RWPE1 (cell line): ENCODE data around the gene TTC39A.
A peak's percentile ranks its signal among the peaks of the same experiment; 100 is the strongest.

ENCODE experiments used
- CTCF ChIA-PET: fragments of 350-600 bp; sonication (Branson Sonifier 250); formaldehyde crosslinking; extraction: SDS; loops from one replicate; lab custom pipeline; 2021; lab: Yijun Ruan, JAX
- POLR2A ChIA-PET: fragments of 400-600 bp; formaldehyde crosslinking; extraction: SDS; loops from one replicate; lab custom pipeline; 2020; ENCODE audit warnings: antibody characterized with exemption; ENCODE audit not compliant: low non-redundant PET; lab: Yijun Ruan, JAX
- DNase-seq: peaks from one replicate; pipeline ENCODE4 v3.0.0; 2012; ENCODE audit warnings: low spot score
- H3K27ac ChIP-seq: fragments of 450-650 bp; 2 replicates; pipeline ENCODE4 v1.5.1; 2017
- TF ChIP-seq, protein P1 (sequence below): fragments of 450-650 bp; conservative IDR thresholded peaks from 2 replicates; pipeline ENCODE4 v1.5.1; 2017; ENCODE audit warnings: low read depth, mild to moderate bottlenecking

Gene TTC39A

GRCh38 chr1:51284487-51284954 lies 45.8 kb downstream of the TTC39A start:
- POLR2A ChIA-PET = no interaction called here
- no peak overlapping the region for H3K27ac ChIP-seq
- TF ChIP-seq, protein P1, sequence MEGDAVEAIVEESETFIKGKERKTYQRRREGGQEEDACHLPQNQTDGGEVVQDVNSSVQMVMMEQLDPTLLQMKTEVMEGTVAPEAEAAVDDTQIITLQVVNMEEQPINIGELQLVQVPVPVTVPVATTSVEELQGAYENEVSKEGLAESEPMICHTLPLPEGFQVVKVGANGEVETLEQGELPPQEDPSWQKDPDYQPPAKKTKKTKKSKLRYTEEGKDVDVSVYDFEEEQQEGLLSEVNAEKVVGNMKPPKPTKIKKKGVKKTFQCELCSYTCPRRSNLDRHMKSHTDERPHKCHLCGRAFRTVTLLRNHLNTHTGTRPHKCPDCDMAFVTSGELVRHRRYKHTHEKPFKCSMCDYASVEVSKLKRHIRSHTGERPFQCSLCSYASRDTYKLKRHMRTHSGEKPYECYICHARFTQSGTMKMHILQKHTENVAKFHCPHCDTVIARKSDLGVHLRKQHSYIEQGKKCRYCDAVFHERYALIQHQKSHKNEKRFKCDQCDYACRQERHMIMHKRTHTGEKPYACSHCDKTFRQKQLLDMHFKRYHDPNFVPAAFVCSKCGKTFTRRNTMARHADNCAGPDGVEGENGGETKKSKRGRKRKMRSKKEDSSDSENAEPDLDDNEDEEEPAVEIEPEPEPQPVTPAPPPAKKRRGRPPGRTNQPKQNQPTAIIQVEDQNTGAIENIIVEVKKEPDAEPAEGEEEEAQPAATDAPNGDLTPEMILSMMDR = no peak
- CTCF ChIA-PET = no interaction called here
- no peak for DNase-seq

- H3K27ac ChIP-seq = no peak overlapping the region
- TF ChIP-seq, protein P1 = no peak
- ChIA-PET POLR2A (no interaction called here), CTCF (no interaction called here)
- no peak for DNase-seq
Observed at GRCh38 chr1:51283979-51284378, 46.4 kb downstream of the TTC39A start.

- CTCF ChIA-PET = interaction anchor here (0.5 to 0.6 kb wide), 2 partner anchors 9 to 38 kb away, joined by 3 read pairs; no protein-coding TSS in a partner anchor
- no peak overlapping the region for H3K27ac ChIP-seq
- TF ChIP-seq, protein P1 = no peak
- DNase-seq = no peak
- POLR2A ChIA-PET = no interaction called here
Observed at GRCh38 chr1:51282605-51283004, 47.8 kb downstream of the TTC39A start.

- no peak overlapping the region for H3K27ac ChIP-seq
- POLR2A ChIA-PET = interaction anchor here (0.6 kb wide), 1 partner anchor 17 kb away, joined by 3 read pairs; no protein-coding TSS in a partner anchor
- CTCF ChIA-PET = no interaction called here
- TF ChIP-seq, protein P1 = no peak
- no peak for DNase-seq
Observed at GRCh38 chr1:51281807-51282206, 48.6 kb downstream of the TTC39A start.

DNA sequence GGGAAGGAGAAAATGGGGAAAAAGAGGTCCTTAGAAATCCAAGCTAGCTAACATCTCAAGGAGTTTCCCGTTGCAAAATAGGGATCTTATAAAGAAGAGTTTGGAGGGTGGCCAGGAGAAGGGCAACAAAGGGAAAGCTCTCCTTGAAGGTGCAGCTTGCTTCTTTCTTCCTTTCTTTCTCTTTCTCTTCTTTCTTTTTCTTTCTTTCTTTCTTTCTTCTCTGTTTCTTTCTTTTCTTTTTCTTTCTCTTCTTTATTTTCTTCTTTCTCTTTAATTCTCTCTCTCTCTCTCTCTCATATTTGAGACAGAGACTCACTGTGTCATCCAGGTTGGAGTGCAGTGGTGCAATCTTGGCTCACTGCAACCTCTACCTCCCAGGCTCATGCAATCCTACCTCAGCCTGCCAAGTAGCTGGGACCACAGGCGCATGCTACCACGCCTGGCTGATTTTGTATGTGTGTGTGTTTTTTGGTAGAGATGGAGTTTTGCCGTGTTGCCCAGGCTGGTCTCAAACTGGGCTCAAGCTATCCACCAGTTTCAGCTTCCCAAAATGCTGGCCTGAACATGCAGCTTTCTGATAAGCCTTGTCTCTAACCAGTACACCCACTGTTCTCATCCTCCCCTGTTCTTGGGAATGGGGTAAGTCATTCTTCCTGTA lies 49.9 kb downstream of the TTC39A start:
- POLR2A ChIA-PET = no interaction called here

GRCh38 chr1:51276286-51276685 lies 54.1 kb downstream of the TTC39A start:
- POLR2A ChIA-PET = no interaction called here
- TF ChIP-seq, protein P1 = no peak
- H3K27ac ChIP-seq = no peak overlapping the region
- DNase-seq = no peak
- CTCF ChIA-PET = interaction anchor here (1.5 kb wide), 1 partner anchor 20 kb away, joined by 5 read pairs; no protein-coding TSS in a partner anchor

More for the DNA sequence above, 49.9 kb downstream of the TTC39A start:
- CTCF ChIA-PET = no interaction called here
- TF ChIP-seq, protein P1 = no peak
- H3K27ac ChIP-seq = peak overlapping the region; percentile 53
- DNase-seq = no peak
